ENCODE results near the gene SLC1A4. TPM values are rescaled to one million over a fixed set of nuclear protein-coding genes. Genes with fewer than 3 reads are reported as not detected.

Gene SLC1A4
- total and polyA plus RNA-seq, 4 donors = 6.3 to 27.4 (median 8.1) TPM

DNA sequence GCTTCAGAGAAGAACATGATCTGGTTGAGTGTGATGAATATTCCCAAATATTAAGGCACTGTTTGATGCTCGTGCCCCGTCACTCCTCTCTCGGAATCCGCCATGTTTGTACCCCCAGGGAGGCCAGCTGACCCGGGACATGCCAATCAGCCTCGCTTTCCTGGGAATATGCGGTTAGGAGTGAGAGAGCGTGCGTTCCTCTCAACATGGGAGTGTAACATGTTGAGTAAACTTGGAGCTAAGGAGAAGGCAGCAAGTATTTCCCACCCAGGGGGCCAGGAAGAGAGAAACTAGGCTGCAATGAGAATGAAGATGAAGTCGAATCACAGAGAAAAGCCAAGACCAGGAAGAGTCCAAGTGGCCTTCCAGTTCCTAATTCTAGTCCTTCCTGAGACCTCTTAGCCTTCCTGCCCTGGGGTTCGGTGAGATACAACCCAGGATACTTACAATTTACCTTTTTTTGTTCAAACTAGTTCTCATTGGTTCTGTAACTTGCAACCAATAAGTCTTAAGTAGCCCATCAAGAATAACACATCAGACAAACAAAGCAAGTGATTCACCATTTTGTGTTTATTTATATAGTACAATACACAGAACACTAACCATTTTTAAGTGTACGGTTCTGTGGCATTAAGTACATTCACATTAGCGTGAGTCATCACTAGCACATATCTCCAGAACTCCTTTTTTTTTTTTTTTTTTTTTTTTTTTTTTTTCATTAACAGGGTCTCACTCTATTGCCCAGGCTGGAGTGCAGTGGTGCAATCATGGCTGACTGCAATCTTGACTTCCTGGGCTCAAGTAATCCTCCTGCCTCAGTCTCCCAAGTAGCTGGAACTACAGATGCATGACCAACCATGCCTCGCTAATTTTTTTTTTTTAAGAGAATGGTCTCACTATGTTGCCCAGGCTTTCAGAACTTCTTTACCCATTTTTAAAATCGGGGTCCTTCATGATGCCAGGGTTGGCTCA lies 36.4 kb upstream of the SLC1A4 start:
- H3K36me3 ChIP-seq (ENCODE audit: control insufficient read depth in 4 of 4, insufficient read depth in 4 of 4, low read length in 4 of 4) = no peaks in the 10 kb centered on the region
- WGBS, 2 donors = 91 to 96% methylated on average over 15 of the region's 15 CpGs
- peaks cover 0 to 4% (median 0%) of the 10 kb centered on the region in 4 donors for H3K9me3 ChIP-seq (ENCODE audit: control insufficient read depth in 4 of 4, insufficient read depth in 3 of 4, low read length in 3 of 4)
- H3K9ac ChIP-seq (ENCODE audit: insufficient read depth in 1 of 2, low read length in 2 of 2) = no peak overlapping the region
- no peaks in the 10 kb centered on the region for H3K27me3 ChIP-seq (ENCODE audit: control insufficient read depth in 3 of 3, insufficient read depth in 3 of 3, low read length in 2 of 3)
- H3K27ac ChIP-seq (ENCODE audit: low read depth in 1 of 2, low read length in 1 of 2) = no peak overlapping the region
- H3K4me1 ChIP-seq (ENCODE audit: control insufficient read depth in 5 of 5, insufficient read depth in 5 of 5, low read length in 5 of 5) = peaks cover 0 to 5% (median 0%) of the 10 kb centered on the region in 5 donors
- H3K4me3 ChIP-seq = no peak overlapping the region
- TF ChIP-seq, protein P1, sequence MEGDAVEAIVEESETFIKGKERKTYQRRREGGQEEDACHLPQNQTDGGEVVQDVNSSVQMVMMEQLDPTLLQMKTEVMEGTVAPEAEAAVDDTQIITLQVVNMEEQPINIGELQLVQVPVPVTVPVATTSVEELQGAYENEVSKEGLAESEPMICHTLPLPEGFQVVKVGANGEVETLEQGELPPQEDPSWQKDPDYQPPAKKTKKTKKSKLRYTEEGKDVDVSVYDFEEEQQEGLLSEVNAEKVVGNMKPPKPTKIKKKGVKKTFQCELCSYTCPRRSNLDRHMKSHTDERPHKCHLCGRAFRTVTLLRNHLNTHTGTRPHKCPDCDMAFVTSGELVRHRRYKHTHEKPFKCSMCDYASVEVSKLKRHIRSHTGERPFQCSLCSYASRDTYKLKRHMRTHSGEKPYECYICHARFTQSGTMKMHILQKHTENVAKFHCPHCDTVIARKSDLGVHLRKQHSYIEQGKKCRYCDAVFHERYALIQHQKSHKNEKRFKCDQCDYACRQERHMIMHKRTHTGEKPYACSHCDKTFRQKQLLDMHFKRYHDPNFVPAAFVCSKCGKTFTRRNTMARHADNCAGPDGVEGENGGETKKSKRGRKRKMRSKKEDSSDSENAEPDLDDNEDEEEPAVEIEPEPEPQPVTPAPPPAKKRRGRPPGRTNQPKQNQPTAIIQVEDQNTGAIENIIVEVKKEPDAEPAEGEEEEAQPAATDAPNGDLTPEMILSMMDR (IDR thresholded peaks at IDR 0.05; ENCODE audit: control extremely low read depth, extremely low read depth) = no peak
- DNase-seq (no peak), ATAC-seq (ENCODE audit: insufficient read depth, low FRiP score) (no peak)

DNA sequence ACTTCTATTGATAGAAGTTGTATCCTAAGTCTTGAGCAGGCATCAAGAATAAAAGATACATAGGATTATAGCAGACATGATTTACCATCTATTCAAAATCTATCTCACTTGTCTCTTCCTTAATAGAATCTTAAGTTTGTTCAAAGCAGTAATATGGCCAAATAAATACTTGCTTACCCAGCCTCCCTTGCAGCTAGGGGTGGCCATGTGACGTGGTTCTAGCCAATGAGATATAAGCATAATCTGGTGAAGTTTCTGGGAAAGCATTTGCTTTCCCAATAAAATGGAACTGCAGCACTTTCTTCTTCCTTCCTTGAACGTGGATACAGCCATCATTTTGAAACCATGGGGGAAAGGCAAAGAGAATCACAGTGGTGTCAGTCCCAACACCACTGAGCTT lies 33.7 kb upstream of the SLC1A4 start:
- 85 to 95% methylated on average over 2 of the region's 2 CpGs for WGBS, 2 donors
- no peak overlapping the region for H3K4me3 ChIP-seq
- H3K27ac ChIP-seq (ENCODE audit: low read depth in 1 of 2, low read length in 1 of 2) = no peak overlapping the region
- no peak overlapping the region for H3K9ac ChIP-seq (ENCODE audit: insufficient read depth in 1 of 2, low read length in 2 of 2)
- TF ChIP-seq, protein P1 (IDR thresholded peaks at IDR 0.05; ENCODE audit: control extremely low read depth, extremely low read depth) = no peak
- H3K27me3 ChIP-seq (ENCODE audit: control insufficient read depth in 3 of 3, insufficient read depth in 3 of 3, low read length in 2 of 3) = no peaks in the 10 kb centered on the region
- H3K4me1 ChIP-seq (ENCODE audit: control insufficient read depth in 5 of 5, insufficient read depth in 5 of 5, low read length in 5 of 5) = peaks cover 0 to 1% (median 0%) of the 10 kb centered on the region in 5 donors
- H3K36me3 ChIP-seq (ENCODE audit: control insufficient read depth in 4 of 4, insufficient read depth in 4 of 4, low read length in 4 of 4) = no peaks in the 10 kb centered on the region
- DNase-seq = no peak
- H3K9me3 ChIP-seq (ENCODE audit: control insufficient read depth in 4 of 4, insufficient read depth in 3 of 4, low read length in 3 of 4) = peaks cover 0 to 4% (median 0%) of the 10 kb centered on the region in 4 donors
- ATAC-seq (ENCODE audit: insufficient read depth, low FRiP score) = no peak

DNA sequence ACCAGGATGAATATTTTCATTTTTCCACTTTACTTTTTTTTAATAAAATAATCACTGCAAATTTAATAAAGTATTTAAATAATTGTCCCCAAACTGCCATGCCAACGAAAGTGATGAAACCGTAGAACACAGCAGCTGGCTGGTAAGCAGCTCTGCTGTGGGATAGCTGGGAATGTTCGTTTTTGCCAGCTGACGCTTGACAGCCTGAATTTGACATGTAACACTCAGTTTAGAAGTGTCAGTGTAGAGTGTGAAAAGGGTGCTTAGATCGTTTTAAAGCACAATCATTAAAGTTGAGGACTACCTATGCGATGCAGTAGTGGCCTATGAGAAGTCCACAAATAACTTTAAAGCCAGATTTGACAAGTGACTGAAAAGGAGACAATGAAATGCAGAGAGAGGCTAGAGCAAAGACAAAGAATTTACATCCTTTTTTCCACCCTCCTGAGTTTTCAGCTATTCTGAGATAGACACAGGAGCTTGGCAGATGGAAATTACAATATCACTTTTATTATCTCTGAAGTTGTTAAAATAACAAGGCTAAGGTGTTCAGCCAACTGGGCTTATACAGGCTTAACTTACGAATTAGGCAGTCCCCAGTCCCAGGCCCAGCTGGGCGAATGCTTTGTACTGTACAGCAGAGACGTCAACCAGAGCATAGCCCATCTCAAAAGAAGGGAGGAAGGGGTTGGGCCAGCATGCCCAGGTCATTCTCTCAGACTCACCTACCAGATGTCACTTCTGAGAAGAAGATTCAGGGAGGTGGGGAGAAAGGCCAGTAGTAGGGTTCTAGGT lies 31.9 kb upstream of the SLC1A4 start:
- TF ChIP-seq, protein P1 (IDR thresholded peaks at IDR 0.05; ENCODE audit: control extremely low read depth, extremely low read depth) = no peak
- DNase-seq = peak in 1 of 3 donors; percentile 32
- Histone ChIP-seq H3K4me3 (no peak overlapping the region), H3K4me1 (ENCODE audit: control insufficient read depth in 5 of 5, insufficient read depth in 5 of 5, low read length in 5 of 5) (no peaks in the 10 kb centered on the region), H3K27ac (ENCODE audit: low read depth in 1 of 2, low read length in 1 of 2) (no peak overlapping the region), H3K36me3 (ENCODE audit: control insufficient read depth in 4 of 4, insufficient read depth in 4 of 4, low read length in 4 of 4) (no peaks in the 10 kb centered on the region), H3K9ac (ENCODE audit: insufficient read depth in 1 of 2, low read length in 2 of 2) (no peak overlapping the region), H3K27me3 (ENCODE audit: control insufficient read depth in 3 of 3, insufficient read depth in 3 of 3, low read length in 2 of 3) (no peaks in the 10 kb centered on the region), H3K9me3 (ENCODE audit: control insufficient read depth in 4 of 4, insufficient read depth in 3 of 4, low read length in 3 of 4) (peaks cover 0 to 4% (median under 1%) of the 10 kb centered on the region in 4 donors)
- WGBS, 2 donors = 77 to 88% methylated on average over 9 of the region's 9 CpGs
- ATAC-seq (ENCODE audit: insufficient read depth, low FRiP score) = no peak

Data from lung (tissue), 12 donors.